Gastrocnemius medialis (tissue), 4 donors: ENCODE measurements around the gene RAPH1. TPM values are rescaled to one million over a fixed set of nuclear protein-coding genes. Genes with fewer than 3 reads are reported as not detected.

ENCODE experiments used
- ATAC-seq, 2 donors: fragments of 150-250 bp; one replicate each; pipeline ENCODE4 v1.9.1; 2016
- DNase-seq, 2 donors: peaks; one replicate each; pipeline ENCODE4 v3.0.0-alpha.2; 2019
- H3K27ac ChIP-seq, 4 donors: fragments of 200-600 bp; sonication (generic); 1 replicate in 1 of 4; 2 replicates in 3 of 4; pipeline ENCODE4 v1.5.1; 2016 to 2018; ENCODE audit warnings: mild to moderate bottlenecking in 2 of 4, moderate library complexity in 1 of 4
- H3K27me3 ChIP-seq, 3 donors: fragments of 200-600 bp; sonication (generic) in 2 of 3; 1 replicate in 1 of 3; 2 replicates in 2 of 3; pipeline versions ENCODE4 v1.5.1 to v1.6.0; 2016 to 2019; ENCODE audit warnings: mild to moderate bottlenecking in 1 of 3, moderate library complexity in 1 of 3
- H3K36me3 ChIP-seq, 2 donors: fragments of 200-600 bp; sonication (generic) in 1 of 2; one replicate each; pipeline ENCODE4 v1.5.1; 2017 to 2018
- H3K4me1 ChIP-seq, 2 donors: fragments of 200-600 bp; sonication (generic) in 1 of 2; one replicate each; pipeline ENCODE4 v1.5.1; 2016 to 2017; ENCODE audit warnings: mild to moderate bottlenecking in 2 of 2
- H3K4me3 ChIP-seq, 4 donors: fragments of 200-600 bp; sonication (generic) in 3 of 4; 1 replicate in 1 of 4; 2 replicates in 3 of 4; pipeline ENCODE4 v1.5.1; 2016 to 2019; ENCODE audit warnings: mild to moderate bottlenecking in 2 of 4
- H3K9me3 ChIP-seq, 3 donors: fragments of 200-600 bp; sonication (generic) in 2 of 3; 1 replicate in 1 of 3; 2 replicates in 2 of 3; pipeline ENCODE4 v1.5.1; 2016 to 2019
- POLR2A ChIP-seq, 2 donors: fragments of 450-650 bp; IDR thresholded peaks; one replicate each; pipeline ENCODE4 v1.6.1; 2017; ENCODE audit warnings: antibody characterized with exemption in 2 of 2, mild to moderate bottlenecking in 2 of 2, moderate library complexity in 2 of 2
- in situ Hi-C, 4 donors: fragments of 200-750 bp; cut with MboI; loops; one replicate each; pipeline versions ENCODE4 v1.15.0 to v1.8.0; 2017; ENCODE audit warnings: low sequenced_read_pairs in 4 of 4
- intact Hi-C: fragments of 100-400 bp; cut with DNase I; formaldehyde crosslinking; loops from one replicate; pipeline ENCODE4 v1.15.1; 2023; ENCODE audit warnings: low total_unique reads
- total RNA-seq, 4 donors: library from RNA; depleted of rRNA; stranded (reverse); fragments of >200 nt; gene quantifications; one replicate each; pipeline versions ENCODE4 v1.1.0 to v1.2.3, GENCODE V29; 2016
- TF ChIP-seq, protein P1 (sequence below), 5 experiments: fragments of 450-650 bp in 3 of 5; fragments of 200-600 bp in 2 of 5; sonication (generic) in 2 of 5; IDR thresholded peaks in 4 of 5; conservative IDR thresholded peaks in 1 of 5; 1 replicate in 4 of 5; 2 replicates in 1 of 5; pipeline ENCODE4 v1.5.1; 2016 to 2019; ENCODE audit warnings: antibody characterized with exemption in 5 of 5, mild to moderate bottlenecking in 3 of 5, moderate library complexity in 3 of 5

The RAPH1 gene
- total RNA-seq, 4 donors from 2014 or later, result 17.6 to 29.7 (median 21.7) TPM

- intact Hi-C loops (no loop called here), in situ Hi-C loops (no loop called here)
- no peak for TF ChIP-seq POLR2A (IDR thresholded peaks at IDR 0.05)
- TF ChIP-seq, protein P1, sequence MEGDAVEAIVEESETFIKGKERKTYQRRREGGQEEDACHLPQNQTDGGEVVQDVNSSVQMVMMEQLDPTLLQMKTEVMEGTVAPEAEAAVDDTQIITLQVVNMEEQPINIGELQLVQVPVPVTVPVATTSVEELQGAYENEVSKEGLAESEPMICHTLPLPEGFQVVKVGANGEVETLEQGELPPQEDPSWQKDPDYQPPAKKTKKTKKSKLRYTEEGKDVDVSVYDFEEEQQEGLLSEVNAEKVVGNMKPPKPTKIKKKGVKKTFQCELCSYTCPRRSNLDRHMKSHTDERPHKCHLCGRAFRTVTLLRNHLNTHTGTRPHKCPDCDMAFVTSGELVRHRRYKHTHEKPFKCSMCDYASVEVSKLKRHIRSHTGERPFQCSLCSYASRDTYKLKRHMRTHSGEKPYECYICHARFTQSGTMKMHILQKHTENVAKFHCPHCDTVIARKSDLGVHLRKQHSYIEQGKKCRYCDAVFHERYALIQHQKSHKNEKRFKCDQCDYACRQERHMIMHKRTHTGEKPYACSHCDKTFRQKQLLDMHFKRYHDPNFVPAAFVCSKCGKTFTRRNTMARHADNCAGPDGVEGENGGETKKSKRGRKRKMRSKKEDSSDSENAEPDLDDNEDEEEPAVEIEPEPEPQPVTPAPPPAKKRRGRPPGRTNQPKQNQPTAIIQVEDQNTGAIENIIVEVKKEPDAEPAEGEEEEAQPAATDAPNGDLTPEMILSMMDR (IDR thresholded peaks at IDR 0.05 in 4 of 5, conservative IDR thresholded peaks at IDR 0.05 in 1 of 5), result no peak
- Histone ChIP-seq H3K36me3 (no peaks in the 10 kb centered on the region), H3K9me3 (no peaks in the 10 kb centered on the region), H3K4me3 (no peak overlapping the region), H3K4me1 (peaks cover 10 to 21% of the 10 kb centered on the region in 2 donors), H3K27me3 (no peaks in the 10 kb centered on the region), H3K27ac (no peak overlapping the region)
- ATAC-seq (no peak), DNase-seq (no peak)
Observed at GRCh38 chr2:203566161-203566560, 31.1 kb upstream of the RAPH1 start.

GRCh38 chr2:203565076-203565475 lies 30.0 kb upstream of the RAPH1 start:
- H3K36me3 ChIP-seq, result no peaks in the 10 kb centered on the region
- in situ Hi-C loops, result no loop called here
- TF ChIP-seq, protein P1 (IDR thresholded peaks at IDR 0.05 in 4 of 5, conservative IDR thresholded peaks at IDR 0.05 in 1 of 5), result no peak
- no peak for TF ChIP-seq POLR2A (IDR thresholded peaks at IDR 0.05)
- ATAC-seq, result no peak
- intact Hi-C loops, result no loop called here
- no peak overlapping the region for H3K4me3 ChIP-seq
- peaks cover 10 to 21% of the 10 kb centered on the region in 2 donors for H3K4me1 ChIP-seq
- no peaks in the 10 kb centered on the region for H3K9me3 ChIP-seq
- DNase-seq, result no peak
- H3K27me3 ChIP-seq, result no peaks in the 10 kb centered on the region
- no peak overlapping the region for H3K27ac ChIP-seq

- in situ Hi-C loops, result no loop called here
- H3K27me3 ChIP-seq, result no peaks in the 10 kb centered on the region
- no peak for TF ChIP-seq POLR2A (IDR thresholded peaks at IDR 0.05)
- TF ChIP-seq, protein P1 (IDR thresholded peaks at IDR 0.05 in 4 of 5, conservative IDR thresholded peaks at IDR 0.05 in 1 of 5), result no peak
- DNase-seq (peak in 1 of 2 donors; percentile 13), ATAC-seq (peak; percentile 82 to 90)
- no peaks in the 10 kb centered on the region for H3K36me3 ChIP-seq
- H3K27ac ChIP-seq, result peak overlapping the region; percentile 42 to 74 (median 64)
- H3K4me3 ChIP-seq, result no peak overlapping the region
- intact Hi-C loops, result no loop called here
- peaks cover 10 to 13% of the 10 kb centered on the region in 2 donors for H3K4me1 ChIP-seq
- H3K9me3 ChIP-seq, result no peaks in the 10 kb centered on the region
Observed at GRCh38 chr2:203562268-203562667, 27.2 kb upstream of the RAPH1 start.

DNA sequence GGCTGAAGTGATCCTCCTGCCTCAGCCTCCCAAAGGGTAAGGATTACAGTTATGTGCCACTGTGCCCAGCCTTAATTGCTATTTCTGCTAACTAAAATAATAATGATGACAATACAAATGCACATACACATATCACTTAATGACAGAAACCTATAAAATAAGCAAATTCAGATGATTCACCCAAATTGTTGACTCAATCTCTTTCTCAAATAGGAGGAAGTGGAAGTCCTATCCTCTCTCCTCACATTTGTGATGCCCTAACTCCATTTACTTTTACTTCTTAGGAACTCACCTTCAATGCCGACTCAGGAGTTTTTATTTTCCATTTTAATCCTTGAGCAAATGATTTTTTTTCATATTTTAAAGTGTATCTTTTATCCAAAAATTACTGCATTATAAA lies 24.5 kb upstream of the RAPH1 start:
- no peaks in the 10 kb centered on the region for H3K27me3 ChIP-seq
- in situ Hi-C loops, result no loop called here
- H3K9me3 ChIP-seq, result no peaks in the 10 kb centered on the region
- no peak overlapping the region for H3K27ac ChIP-seq
- ATAC-seq (no peak), DNase-seq (no peak)
- intact Hi-C loops, result no loop called here
- no peak overlapping the region for H3K4me3 ChIP-seq
- H3K36me3 ChIP-seq, result no peaks in the 10 kb centered on the region
- peaks cover 10 to 13% of the 10 kb centered on the region in 2 donors for H3K4me1 ChIP-seq
- TF ChIP-seq POLR2A (IDR thresholded peaks at IDR 0.05), result no peak
- TF ChIP-seq, protein P1 (IDR thresholded peaks at IDR 0.05 in 4 of 5, conservative IDR thresholded peaks at IDR 0.05 in 1 of 5), result no peak

GRCh38 chr2:203553784-203554183 lies 18.7 kb upstream of the RAPH1 start:
- H3K4me1 ChIP-seq, result no peaks in the 10 kb centered on the region
- DNase-seq (no peak), ATAC-seq (no peak)
- H3K36me3 ChIP-seq, result no peaks in the 10 kb centered on the region
- H3K9me3 ChIP-seq, result no peaks in the 10 kb centered on the region
- no peaks in the 10 kb centered on the region for H3K27me3 ChIP-seq
- in situ Hi-C loops, result no loop called here
- intact Hi-C loops, result no loop called here
- TF ChIP-seq POLR2A (IDR thresholded peaks at IDR 0.05), result no peak
- H3K27ac ChIP-seq, result no peak overlapping the region
- H3K4me3 ChIP-seq, result no peak overlapping the region
